HG03139 (cell line): ENCODE data around the gene LTBP3.
A peak's percentile ranks its signal among the peaks of the same experiment; 100 is the strongest.

Experiments
- ATAC-seq: cut with Tn5 transposase; IDR thresholded peaks from one replicate; pipeline ENCODE4 v1.9.1; 2021; ENCODE audit not compliant: unreplicated experiment

Gene LTBP3

GRCh38 chr11:65586247-65586630 lies 28.1 kb upstream of the LTBP3 start:
- no peak for ATAC-seq

- no peak for ATAC-seq
These were observed 27.5 kb upstream of the LTBP3 start for GRCh38 chr11:65585396-65586246.

- no peak for ATAC-seq
These were observed 26.6 kb upstream of the LTBP3 start for GRCh38 chr11:65584723-65585171.

- no peak for ATAC-seq
These were observed 25.9 kb upstream of the LTBP3 start for GRCh38 chr11:65584106-65584505.

- ATAC-seq, result no peak
These were observed 25.4 kb upstream of the LTBP3 start for GRCh38 chr11:65583589-65583988.

- no peak for ATAC-seq
These were observed 23.8 kb upstream of the LTBP3 start for GRCh38 chr11:65581928-65582327.

- ATAC-seq, result no peak
These were observed 22.6 kb upstream of the LTBP3 start for GRCh38 chr11:65580756-65581155.

- ATAC-seq, result no peak
These were observed 22.0 kb upstream of the LTBP3 start for GRCh38 chr11:65580031-65580692.

- no peak for ATAC-seq
These were observed 21.1 kb upstream of the LTBP3 start for GRCh38 chr11:65579291-65579690.

GRCh38 chr11:65578667-65579066 lies 20.5 kb upstream of the LTBP3 start:
- ATAC-seq, result no peak

GRCh38 chr11:65578134-65578533 lies 20.0 kb upstream of the LTBP3 start:
- ATAC-seq, result no peak

GRCh38 chr11:65577756-65578109 lies 19.6 kb upstream of the LTBP3 start:
- ATAC-seq, result no peak

- no peak for ATAC-seq
These were observed 19.0 kb upstream of the LTBP3 start for GRCh38 chr11:65576867-65577755.

GRCh38 chr11:65576232-65576866 lies 18.2 kb upstream of the LTBP3 start:
- ATAC-seq, result no peak

GRCh38 chr11:65575568-65576231 lies 17.5 kb upstream of the LTBP3 start, which contains the start of gene EHBP1L1:
EHBP1L1 (plus strand) TSS chr11:65576053; CDS start chr11:65576303, 250 bp downstream.
- ATAC-seq, result no peak

- no peak for ATAC-seq
These were observed 16.8 kb upstream of the LTBP3 start for GRCh38 chr11:65574811-65575567.

GRCh38 chr11:65574109-65574810 lies 16.1 kb upstream of the LTBP3 start:
- peak; percentile 27 for ATAC-seq

GRCh38 chr11:65573391-65574079 lies 15.4 kb upstream of the LTBP3 start:
- no peak for ATAC-seq
